HCEC 1CT (cell line): ENCODE measurements around the gene NME1.
"Not testable (repeated sequence)": the region's sequence is repeated elsewhere in the genome, so short reads cannot be mapped to it uniquely, and the experiment has no call there.

Experiments
- DNase-seq: peaks from one replicate; pipeline ENCODE4 v3.0.0-alpha.2; 2017

NME1 gene

DNA sequence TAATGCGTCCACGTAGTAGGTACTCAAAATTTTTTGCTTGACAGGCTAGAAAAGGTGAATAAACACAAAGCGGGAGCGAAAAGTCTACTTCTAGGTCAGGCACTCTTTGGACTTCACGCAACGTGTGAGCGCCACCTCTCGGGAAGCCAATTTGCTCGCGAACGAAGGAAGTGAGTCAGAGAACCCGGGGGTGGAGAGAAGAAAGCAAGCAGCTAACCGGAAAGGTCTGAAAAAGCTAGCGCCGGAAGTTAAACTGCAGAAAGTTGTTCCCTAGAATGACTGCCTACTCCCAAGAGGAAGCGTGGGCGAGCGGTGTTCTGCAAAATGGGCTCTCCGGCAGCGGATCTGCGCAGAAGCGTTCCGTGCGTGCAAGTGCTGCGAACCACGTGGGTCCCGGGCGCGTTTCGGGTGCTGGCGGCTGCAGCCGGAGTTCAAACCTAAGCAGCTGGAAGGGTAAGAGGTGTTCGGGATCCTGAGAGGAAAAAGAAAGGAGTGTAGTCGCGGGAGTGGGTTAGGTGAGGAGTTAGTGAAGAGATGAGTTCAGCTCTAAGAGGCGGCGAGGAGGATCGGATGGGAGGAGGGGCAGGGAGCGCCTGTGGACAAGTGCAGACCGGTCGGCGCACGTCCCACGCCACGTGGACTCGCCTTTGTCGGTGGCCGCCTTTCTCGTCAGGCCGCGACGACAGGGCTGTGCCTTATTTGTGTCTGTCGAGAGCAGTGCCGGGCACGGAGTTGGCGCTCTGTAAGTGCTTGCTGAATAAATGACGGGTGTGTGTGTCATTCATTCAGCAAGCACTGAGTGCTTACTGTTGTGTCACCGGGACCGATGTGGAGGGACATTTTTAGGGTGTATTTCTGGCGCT is at the start of gene NME1:
TSS of gene NME1 (plus strand) at position 350 of the 863 bp plus-strand sequence. CDS start 2,096 bp downstream, outside the sequence.
- peak; percentile 100 for DNase-seq

DNA sequence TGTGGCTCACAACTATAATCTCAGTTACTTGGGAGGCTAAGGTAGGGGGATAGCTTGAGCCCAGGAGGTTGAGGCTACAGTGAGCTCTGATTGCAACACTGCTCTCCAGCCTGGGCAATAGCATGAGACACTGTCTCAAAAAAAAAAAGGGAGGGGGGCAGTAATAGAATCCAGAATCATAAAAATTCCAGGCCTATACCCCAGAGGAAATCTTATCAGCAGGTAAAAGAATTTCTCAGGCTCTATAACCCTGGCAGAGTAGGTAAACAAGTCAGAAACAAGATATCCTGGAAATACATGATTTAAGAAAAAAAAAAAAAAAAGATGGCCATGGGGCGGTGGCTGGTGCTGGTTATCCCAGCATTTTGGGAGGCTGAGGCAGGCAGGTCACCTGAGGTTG is 45.6 kb upstream of the NME1 start:
- no peak for DNase-seq

DNA sequence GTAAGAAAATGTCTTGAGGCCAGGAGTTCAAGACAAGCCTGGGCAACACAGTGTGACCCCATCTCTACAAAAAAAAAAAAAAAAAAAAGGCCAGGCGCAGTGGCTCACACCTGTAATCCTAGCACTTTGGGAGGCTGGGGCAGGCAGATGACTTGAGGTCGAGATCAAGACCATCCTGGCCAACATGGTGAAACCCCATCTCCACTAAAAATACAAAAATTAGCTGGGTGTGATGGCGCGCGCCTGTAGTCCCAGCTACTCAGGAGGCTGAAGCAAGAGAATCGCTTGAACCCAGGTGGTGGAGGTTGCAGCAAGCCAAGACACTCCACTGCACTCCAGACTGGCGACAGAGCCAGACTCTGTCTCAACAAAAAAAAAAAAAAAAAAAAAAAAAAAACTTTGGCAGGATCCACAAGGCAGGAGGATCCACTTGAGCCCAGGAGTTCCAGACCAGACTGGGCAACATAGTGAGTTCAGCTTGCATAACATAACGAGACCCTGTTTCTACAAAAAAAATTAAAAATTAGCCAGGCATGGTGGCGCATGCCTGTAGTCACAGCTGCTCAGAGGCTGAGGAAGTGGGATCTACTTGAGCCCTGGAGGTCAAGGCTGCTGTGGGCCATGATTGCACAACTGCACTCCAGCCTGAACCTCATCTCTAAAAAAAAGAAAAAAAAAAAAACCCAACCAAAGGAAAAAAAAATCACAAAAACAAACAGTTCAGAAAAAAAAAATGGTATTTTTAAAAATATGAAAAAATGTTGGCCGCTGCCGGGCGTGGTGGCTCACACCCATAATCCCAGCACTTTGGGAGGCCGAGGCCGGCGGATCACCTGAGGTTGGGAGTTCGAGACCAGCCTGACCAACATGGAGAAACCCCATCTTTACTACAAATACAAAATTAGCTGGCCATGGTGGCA is 40.8 kb upstream of the NME1 start:
- peak; percentile 77 for DNase-seq

DNA sequence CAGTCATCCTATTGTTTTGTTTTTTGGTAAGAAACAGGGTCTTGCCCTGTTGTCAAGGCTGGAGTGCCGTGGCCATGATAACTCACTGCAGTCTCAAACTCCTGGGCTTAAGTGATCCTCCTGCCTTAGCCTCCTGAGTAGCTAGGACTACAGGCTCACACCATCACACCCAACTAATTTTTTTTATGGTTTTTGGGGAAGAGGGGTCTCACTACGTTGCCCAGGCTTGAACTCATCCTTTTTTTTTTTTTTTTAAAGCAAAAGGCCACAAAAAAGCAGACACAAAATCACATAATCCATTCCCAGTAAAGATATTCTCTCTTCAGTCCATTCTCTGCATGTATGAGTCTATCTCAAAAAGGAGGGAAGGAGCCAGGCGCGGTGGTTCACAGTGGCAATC is 38.2 kb upstream of the NME1 start:
- DNase-seq: no peak

DNA sequence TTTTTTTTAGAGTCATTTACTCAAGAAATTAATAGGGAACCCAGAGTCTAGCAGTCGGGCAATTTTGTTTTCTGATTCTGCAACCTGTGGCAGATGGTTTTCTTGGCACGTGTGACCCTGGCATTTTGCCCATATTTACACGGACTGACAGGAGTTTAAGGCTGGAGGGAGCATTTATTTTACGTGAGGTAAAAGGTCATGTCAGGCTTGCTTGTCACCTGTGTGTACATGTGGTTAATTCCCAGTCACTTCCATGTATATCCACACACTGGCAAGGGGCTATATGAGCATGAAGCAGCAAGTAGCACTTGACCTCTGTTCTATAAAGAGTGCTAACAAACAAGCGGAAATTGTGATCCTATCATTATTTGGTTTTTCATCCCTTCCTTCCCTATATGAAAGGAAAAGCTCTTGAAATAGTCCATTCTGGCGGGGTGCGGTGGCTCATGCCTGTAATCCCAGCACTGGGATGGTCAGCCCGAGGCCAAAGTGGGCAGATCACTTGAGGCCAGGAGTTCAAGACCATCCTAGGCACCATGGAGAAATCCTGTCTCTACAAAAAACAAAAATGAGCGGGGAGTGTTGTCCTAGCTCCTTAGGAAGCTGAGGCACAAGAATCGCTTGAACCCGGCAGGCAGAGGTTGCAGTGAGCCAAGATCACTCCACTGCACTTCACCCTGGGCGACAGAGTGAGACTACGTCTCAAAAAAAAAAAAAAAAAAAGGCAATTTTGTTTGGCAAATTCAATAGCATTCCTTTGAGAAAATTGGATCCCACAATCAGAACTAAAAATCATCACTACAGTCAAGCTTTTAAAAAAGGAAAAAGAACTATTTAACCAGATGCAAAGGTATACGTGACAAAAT is 34.8 kb upstream of the NME1 start:
- DNase-seq: no peak

DNA sequence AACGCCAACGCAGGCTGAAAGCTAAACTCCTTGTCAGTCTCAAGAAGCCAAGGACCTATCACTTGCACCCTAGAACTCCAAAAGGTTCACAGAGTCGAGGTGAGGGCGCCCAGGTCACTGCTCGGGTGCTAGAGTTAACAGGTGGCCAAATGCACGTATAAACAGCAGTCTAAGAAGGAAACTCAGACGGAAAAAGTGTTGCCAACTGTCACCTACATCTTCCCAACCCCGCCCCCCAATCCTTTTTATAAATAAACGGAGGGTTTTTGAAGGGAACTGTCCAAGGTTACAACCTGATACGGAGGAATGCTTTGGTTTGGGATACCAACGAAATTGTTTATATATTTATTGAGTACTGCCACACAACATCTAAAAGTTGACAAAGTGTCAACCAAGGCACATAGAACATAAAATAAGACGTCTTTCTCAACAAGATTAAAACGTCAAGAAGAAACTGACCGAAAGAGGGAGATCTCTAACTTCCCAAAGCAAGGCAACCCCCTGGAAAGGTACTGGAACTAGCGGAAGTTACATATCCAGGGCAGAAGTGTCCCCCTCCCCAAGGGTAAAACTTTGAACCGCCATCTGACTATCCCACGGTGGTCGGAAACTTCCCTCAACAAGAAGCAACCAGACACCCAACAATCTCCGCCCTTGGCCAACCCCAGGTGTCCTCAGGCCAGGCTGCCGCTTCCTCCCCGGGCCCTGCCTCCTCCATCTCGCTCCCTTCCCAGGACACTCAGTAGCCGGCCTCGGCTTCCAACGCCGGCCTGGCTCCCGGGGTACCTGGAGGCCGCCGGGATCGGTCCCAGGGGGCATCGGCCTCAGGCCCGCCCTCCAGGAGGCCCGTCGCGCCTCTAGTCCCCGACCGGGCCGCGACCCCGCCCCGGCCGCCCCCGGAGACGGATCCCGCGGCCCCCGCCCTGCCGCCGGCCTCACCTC is 33.7 kb upstream of the NME1 start:
- DNase-seq: peak; percentile 61

DNA sequence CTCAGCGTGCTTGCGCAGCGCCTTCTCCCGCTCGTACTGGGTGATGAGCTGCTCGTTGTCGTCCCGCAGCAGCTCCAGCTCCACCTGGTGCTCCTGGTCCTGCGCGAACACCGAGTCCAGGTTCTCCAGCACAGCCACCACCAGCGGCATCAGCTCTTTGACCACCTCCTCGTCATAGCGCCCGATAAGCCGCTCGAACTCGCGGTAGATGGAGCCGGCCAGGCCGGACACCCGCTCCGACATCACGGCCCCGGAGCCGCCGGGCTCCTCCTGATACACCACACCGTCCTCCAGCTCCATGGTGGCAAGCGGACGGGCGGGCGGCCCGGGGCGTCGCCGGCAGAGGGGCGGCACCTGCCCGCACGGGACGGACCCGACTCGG is 33.0 kb upstream of the NME1 start:
- DNase-seq: no peak

DNA sequence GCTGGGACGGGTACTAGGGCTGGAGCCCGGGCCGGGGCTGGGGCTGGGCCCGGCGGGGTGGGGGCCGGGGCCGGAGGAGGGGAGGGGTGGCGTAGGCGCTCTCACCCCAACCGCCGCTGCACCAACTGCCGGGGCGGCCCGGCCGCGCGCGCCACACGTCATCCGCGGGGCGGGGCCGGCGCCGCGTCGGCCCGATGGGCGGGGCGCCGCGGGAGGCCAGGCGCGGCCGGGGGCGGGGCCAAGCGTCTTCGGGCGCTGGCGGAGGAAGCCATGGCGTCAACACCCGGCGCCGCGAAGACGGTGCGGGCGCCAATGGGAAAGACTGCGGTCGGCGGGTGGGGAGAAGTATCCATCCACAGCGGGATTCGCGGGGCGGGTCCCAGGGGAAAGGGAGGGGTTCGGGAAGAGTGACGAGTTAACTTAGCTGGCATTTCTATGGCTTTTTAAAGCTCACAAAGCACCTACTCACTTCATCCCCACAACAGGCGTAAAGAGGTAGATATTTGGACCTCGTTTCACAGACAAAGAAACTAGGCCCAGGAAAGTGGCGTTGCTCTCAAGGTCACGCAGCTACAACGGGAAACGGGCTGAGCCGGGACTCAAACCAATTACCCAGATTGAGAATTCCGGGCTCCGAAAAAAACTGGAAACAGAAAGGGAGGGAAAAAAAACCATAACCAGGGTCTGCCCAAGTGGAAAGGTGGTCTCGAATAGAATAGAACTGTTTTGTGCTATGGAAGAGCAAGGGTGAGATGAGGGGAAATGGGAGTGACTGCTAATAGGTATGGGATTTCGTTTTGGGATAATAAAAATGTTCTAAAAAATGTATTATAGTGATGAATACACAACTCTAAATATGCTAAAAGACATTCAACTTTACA is 32.4 kb upstream of the NME1 start, which contains the start of gene SPAG9:
TSS of gene SPAG9 (minus strand) at position 130 of the 881 bp plus-strand sequence. CDS start 212 bp downstream, outside the sequence.
- DNase-seq: peak; percentile 98

DNA sequence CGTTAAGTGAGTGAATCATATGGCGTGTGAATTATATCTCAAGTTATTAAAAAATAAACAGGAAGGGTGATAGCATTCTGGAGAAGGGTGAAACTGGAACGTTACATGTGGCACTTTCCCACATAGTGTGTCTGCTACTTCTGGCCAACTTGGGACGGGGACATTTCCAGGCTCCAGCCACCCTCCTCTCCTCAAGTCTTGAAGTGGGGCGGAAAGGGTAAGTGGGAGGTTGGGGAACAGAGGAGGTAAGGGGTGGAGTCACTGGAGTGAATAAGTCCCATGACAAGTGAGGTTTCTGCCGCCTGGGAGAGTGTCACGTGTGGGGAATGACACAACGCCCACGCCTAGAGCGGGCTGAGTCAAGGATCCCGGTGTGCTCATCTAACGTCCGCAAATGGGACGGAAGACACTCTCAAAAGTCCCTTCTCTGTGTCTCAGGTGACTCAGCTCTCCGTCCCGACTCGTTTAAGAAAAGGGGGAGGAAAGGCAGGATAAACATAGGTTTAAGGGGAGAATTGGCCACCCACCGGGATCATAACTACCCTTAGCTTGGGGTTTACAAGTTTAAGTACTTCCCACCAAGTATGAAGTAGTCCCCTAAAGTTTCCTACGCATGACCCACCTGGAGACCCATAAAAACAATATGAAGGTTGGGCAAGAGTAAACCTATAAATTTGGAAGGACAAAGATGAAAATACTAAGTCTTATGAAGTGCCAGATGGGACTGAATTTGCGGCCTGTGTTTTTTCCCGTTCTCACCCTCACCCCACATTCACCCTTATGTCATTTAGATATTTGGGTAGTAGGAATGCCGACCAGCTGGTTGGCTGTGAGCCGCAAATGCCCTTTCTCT is 31.5 kb upstream of the NME1 start:
- peak; percentile 92 for DNase-seq

DNA sequence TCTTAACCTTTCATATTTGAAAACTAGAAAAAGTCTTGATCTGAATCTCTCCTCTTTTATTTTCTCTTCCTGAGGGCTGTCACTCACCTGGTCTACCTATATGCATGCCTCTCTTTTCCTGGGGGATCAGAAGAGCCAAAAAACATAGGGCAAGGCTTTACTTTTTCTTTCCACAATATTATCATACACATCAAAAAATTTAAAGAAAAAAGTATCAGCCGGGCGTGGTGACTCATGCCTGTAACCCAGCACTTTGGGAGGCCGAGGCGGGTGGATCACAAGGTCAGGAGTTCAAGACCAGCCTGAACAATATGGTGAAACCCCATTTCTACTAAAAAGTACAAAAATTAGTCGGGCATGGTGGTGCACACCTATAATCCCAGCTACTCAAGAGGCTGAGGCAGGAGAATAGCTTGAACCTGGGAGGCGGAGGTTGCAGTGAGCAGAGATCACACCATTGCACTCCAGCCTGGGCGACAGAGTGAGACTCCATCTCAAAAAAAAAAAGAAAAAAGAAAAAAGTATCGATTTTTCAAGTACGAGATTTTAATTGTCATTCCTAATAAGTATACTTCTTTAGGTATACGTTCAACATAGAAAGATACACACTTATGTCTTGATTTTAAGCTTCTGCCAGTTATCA is 30.8 kb upstream of the NME1 start:
- DNase-seq: not testable (repeated sequence)

DNA sequence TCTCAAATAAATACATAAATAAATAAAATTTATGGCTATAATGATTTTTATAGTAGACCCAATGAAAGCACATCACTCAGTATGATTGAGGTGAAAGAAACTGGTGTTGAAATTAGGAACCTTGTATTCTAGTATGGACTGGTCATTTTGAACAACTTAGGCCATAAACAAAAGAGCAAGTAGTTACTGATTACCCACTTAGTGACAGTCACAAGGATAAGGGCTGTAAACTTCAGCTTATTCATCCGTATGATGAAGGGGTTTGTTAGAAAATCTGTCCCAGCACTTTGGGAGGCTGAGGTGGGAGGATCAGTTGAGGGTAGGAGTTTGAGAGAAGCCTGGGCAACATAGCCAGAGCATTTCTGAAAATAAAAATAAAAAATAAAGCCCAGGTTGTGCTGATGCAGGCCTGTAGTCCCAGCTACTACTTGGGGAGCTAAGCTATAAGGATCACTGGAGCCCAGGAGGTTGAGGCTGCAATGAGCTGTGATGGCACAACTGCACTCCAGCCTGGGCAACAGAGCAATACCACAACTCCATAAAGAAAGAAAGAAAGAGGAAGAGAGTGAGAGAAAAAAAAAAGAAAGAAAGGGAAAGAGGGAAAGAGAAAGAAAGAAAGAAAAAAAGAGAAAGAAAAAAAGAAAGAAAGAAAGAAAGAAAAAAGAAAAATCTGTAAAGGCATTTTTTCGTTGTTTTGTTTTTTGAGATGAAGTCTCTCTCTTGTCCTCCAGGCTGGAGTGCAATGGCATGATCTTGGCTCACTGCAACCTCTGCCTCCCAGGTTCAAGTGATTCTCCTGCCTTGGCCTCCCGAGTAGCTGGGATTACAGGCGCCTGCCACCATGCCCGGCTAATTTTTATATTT is 28.5 kb upstream of the NME1 start:
- no peak for DNase-seq

DNA sequence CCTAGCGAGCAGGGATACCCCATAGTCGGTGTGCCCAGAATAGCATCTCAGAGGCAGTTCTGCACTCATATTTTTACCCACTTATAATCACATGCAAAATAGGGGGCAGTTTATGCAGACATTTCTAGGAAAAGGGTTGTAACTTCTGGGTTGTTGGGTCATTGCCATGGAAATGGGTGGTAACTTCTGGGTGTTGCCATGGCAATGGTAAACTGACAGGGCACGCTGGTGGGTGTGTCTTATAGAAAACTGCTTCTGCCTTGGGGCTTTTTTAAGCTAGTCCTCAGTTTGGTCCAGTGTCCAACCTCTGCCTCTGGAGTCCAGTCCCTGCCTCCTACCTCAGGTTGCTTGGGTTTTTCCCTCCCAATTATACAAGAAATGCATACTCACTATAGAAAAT is 25.3 kb upstream of the NME1 start:
- DNase-seq: no peak

DNA sequence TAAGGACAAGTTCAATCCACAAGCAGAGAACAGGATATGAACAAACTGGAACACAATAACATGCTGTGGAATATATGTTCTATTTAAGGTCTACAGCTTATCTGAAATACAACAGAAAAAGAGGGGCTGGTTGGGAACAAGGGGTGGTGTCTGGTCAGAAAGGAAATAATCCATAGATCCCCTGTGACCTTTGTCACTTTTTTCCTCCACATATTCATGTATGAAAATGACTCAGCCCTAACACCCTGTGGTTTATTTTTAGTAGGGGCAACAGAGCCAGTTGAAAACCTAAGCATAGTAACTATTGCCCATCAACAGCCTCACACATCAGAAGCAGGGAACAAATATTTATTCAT is 20.4 kb upstream of the NME1 start:
- DNase-seq: peak; percentile 34

DNA sequence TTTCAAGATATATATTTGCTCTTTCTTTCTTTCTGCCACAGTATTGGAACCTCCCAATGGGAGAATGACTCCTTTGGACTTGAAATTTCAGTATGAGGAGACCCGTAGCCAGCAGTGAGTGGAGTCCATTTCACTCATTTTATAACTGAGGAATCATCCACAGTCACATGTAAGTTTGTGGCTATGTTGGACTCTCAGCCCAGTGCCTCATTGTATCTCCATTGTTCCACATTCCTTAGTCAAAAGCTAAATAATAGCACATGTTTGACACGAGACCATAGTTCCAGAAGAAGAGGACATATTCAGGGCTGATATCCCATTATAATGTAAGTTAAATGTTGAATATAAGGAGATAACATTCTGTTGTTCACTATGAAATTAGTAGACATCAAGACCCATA is 20.0 kb upstream of the NME1 start:
- DNase-seq: no peak

DNA sequence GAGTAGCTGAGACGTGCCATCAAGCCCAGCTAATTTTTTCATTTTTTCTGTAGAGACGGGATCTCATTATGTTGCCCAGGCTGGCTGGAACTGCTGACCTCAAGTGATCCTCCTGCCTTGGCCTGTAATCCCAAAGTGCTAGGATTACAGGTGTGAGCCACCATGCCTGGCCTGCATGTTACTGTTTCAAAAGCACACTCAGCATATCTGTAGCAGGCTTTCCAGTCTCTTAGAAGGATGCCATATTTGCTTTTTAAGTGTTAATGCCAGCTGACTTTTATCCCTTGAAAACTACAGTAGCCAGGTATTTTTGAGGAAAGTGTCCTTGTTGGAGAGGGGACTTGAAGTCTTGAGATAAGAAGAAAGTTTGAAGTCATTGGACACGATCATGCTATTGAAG is 17.4 kb upstream of the NME1 start:
- DNase-seq: no peak

DNA sequence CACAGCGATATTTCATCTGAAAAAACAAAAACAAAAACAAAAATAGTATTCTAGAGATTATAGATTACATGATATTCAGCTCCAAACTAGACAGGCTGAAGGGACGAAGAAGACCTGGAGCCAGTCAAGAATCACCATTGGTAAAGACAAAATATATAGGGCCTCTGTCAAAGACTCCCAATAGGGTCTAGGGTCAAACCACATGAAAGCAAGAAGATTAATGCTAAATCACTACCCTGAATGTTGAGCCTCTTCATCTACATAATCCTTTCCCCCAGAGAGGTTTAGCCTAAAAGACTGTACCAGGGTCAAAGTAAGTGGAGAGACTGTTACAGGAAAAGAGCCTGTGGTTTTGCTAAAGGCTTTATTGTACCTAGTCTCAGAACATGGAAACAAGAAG is 10.8 kb upstream of the NME1 start:
- DNase-seq: no peak

DNA sequence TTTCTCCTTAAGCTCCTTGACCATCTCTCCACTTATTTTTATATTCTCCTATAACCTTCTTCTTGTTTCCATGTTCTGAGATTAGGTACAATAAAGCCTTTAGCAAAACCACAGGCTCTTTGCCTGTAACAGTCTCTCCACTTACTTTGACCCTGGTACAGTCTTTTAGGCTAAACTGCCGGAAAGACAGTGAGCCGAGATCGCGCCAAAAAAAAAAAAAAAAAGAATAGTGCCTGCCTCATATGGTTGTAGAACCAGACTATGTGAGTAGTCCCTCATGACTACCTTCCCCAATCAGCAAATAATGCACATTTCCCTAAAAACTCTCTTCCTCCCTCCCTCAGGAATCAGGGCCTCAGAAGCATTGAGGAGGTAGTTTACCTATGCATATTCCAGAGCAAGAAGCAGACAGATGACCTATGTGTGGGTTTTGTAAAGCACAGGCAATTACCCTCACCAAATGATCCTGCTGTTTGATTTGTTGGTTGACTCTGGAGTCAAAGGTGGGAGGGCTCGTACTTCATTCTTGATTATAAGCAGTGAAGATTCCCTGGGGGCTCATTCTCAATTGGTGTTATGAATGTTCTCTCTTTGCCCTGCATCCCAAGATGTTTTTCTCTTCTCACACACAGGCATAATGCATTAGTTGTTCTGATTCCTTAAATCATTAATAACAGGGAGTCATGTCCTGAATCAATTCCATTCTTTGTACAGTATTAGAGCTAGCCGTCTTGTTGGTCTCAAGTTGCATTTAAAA is 8.9 kb upstream of the NME1 start:
- no peak for DNase-seq
